ENCODE measurements around the gene GBGT1.

Gene GBGT1

DNA sequence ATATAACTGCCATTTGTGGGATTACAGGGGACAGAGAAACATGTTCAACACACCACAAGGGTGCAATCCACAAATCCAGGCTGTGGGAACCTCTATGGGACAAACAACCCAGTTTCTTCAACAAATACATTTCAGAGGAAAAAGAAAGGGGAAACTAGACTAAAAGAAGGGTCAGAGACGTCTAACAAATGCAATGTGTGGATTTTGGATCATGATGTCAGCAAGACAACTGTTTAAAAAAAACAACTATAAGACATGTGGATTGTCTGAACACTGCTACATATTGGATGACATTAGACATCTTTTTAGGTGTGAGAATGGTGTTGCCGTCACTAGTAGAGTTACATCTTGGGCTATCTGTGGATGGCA is 38.8 kb downstream of the GBGT1 start:
- no peak for DNase-seq

- DNase-seq, result no peak
Observed at GRCh38 chr9:133124123-133124906, 39.4 kb downstream of the GBGT1 start.

DNA sequence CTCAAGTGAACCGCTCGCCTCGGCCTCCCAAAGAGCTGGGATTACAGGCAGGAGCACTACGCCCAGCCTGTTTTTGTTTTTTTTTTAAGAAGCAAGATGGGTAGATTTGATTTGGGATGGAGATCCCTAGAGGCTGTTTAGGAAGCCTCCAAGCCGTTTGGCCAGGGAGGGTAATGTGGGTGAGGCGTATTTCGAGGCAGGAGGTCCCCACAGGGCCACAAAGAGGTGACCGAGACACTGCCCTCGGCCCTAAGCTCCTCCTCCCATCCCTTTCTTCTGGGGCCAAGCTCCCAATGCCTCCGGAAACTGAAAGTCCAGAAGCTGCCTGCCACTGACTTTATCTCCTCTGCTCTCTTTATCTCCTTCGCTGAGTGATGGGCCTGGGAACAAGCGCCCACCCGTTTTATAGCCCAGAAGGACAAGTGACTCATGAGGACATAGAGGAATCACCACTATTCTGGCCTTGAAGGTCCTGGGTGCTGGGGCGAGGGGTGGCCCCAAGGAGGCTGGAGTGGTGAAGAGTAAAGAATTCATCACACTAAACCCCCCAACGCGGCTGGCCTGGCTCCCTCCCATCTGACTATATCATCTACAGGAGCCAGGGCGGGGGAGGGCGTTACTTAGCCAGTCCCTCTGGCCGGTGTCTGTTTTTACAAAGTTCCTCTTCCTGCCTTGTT is 40.6 kb downstream of the GBGT1 start:
- no peak for DNase-seq

- no peak for DNase-seq
Observed at GRCh38 chr9:133122605-133122934, 41.1 kb downstream of the GBGT1 start.

DNA sequence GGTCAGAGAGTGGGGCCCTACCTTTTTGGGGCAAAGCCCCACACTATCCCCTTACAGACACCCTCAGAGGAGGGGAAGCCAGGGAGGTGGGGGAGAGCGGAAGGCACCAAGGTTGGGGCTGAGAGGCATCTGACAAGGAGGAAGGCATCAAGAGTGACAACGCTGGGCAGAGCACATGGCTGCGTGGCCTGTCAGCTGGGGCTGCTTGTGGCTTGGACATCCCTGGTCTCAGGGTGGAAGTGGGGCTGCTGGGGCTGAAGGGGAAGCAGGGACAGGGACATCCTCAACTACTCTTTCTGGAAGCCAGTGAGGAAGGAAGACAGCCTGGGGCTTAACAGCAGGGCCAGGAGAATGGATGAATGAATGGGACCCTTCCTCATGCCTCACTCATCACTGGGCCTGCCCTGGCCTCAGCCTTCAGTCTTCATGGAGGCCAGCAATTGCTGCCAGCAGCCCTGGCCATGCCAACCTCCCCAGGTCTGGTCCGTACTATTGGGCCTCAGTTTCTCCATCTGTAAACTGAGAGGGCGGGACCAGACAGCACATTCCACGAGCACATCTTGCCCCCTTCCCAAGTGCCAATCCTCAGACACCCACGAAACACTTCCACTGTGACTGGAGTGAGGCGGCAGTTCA is 41.7 kb downstream of the GBGT1 start:
- no peak for DNase-seq

DNA sequence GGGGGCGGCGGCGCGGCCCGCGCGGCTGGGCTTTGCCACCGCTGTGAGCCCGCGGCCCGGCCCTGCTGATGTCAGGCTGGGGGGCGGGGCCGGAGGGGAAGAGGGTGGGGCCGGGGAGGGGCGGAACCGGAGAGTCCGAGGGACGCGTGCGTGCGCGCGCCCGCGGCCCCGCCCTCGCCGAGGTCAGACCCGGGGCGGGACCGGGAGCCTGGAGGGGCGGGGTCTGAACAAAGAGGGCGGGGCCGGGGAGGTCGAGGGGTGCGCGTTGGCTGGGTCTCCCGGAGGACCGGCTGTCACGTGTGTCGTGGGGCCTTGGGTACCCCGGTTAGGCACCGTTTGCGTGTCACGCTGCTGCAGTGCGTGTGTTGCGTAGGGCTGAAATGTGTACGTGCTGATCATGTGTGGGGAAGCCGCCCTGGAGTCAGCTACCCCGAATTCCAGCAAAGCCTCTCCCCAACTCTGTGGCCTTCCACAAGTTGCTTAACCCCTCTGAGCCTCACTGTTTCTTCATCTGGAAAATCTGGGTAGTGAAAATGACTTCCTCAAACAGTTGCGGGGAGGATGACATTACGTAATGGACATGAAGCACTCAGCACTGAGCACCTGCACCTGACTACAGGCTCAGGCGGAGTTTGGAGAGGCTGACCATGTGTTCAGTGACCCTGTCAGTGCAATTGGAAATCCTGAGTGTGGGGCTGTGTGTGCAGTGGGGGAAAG is 42.4 kb downstream of the GBGT1 start, which contains the start of gene RALGDS:
Gene RALGDS (minus strand): TSS at position 43 of the 717 bp plus-strand sequence. CDS start 86 bp downstream, outside the sequence.
- DNase-seq, result peak; percentile 91

- DNase-seq, result no peak
Observed at GRCh38 chr9:133120501-133121197, 43.1 kb downstream of the GBGT1 start.

DNA sequence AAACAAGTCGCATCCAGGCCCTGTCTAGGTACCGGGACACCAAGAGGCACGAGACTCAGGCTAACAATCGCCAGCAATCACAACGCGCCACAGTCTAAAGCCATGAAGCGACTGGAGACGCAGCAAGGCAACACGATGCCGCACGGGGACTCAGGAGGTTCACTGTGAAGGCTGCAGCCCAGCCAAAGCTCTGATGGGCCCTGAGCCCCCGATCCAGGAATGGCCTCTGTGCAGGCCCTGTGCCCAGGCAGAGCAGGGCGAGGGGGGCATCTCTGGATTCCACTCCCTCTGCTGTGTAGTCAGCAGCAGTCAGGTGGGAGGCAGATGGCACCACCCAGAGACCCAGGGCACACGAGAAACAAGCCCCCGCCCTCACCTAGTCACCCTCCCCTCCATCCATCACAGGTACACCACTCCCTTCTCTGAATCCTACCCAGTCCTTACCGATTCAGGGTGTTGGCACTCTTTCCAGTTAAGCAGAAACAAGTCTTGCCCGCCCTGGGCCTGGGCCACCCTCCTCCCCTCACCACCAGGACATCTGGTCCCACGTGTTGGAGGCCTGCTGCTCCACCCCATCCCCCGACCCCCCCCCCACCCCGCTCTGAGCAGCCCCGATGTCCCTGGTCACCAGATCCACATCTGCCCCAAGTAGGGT is 43.7 kb downstream of the GBGT1 start:
- DNase-seq, result no peak

DNA sequence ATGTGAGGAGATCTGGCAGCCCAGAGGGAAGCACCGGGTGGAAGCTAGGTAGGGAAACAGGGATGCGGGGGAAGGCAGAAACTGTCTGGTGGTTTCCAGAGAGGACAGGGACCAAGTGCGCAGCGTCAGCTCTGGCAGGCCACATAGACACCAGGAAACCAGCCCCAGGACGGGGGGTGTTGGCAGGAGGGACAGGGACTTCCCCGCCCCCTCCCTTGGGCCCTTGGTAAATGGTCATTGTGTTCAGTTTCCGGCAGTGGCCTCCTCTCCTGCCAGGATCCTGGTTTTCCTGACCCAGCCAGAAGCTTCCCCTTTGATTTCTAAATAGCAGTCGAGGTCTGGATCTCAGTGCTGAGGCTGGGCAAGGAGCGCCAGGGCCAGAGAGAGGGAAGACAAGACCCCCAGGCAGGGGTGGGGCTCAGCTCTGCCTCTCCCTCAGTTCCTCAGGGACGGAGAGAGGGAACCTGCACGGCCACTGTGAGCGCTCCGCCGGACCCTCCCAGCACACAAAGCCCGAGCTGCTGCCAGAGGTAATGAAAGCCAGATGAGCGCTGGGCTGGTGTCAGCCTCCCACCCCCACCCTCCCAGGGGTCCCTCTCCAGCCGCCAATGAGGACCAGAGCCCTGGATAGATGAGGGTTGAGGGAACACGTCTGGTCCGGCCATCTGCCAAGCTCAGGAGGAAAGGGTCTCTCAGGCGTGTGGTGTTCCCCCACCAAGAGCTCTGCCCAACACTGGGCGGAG is 44.4 kb downstream of the GBGT1 start:
- DNase-seq, result no peak

GRCh38 chr9:133118568-133118967 is 45.1 kb downstream of the GBGT1 start:
- no peak for DNase-seq

DNA sequence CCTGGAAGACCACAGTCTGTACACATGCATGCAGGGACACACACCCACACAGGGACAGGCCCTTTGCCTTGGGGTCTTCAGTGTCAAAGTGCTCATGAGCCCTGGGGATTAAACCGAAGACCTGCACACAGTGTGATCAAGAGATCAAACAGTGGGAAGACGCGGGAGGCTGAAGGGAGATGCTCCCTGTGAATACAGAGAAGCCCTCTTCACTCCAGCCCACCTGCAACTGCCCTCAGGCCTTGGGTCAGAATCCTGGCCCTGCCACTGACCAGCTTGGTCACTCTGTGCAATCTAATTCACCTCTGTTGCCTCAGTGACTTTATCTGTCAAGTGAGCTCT is 45.6 kb downstream of the GBGT1 start:
- no peak for DNase-seq

GRCh38 chr9:133117271-133118178 is 46.2 kb downstream of the GBGT1 start:
- DNase-seq, result no peak

DNA sequence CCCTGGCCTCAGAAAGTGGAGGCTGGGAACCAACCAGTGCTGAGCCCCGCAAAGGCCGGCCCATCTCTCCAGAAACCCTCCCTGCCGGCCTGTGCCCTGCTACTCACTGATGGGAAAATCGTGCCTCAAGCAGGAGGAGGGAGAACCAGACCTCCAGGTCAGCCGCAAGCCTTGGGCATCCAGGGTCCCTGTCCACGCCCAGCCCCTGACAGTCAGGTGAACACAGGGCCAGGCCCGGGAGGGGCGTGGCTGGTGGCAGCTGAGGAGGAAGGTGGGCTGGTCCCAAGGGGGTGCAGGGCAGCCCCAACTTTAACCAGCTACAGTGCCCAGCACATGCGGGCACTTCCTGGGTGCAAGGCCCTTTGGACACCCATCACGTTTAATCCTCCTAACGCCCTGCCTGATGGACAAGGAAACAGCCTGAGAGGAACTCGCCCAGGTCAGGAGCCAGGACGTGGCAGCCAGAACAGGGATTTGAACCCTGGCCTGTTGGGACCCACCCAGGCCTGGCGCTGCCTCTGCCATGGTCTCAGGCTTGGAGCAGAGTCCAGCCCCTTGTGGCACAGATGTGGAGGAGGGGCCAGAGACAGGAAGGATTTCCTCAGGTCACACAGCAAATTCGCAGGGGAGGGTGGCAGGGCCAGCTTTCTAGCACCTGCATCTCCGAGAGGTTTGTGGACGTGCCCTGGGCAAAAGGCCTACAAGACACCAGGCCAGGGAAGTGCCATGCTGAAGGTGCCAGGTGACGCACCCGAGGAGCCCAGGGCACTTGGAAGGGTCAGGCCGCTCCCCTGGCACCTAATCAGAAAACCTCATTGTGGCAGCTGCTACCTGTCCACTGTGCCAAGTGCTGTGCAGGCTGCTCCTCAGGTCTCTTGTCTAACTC is 47.1 kb downstream of the GBGT1 start:
- DNase-seq, result no peak

- DNase-seq, result peak; percentile 83
Observed at GRCh38 chr9:133115604-133116345, 47.9 kb downstream of the GBGT1 start.

GRCh38 chr9:133114886-133115603 is 48.7 kb downstream of the GBGT1 start:
- DNase-seq, result no peak

- DNase-seq, result no peak
Observed at GRCh38 chr9:133113949-133114885, 49.5 kb downstream of the GBGT1 start.

Data from activated CD4-positive, alpha-beta T cell treated with anti-CD3 and anti-CD28 coated beads for 48 hours (primary cell).